Trophoblast cell (in vitro differentiated cells and primary cell): ENCODE measurements around the gene SMARCA1.

ENCODE experiments used
- DNase-seq, 2 donors: peaks; one replicate each; pipeline ENCODE4 v3.0.0-alpha.2; 2016
- H2AFZ ChIP-seq: 2 replicates; pipeline ENCODE4 v1.6.1; 2013; ENCODE audit warnings: low read length, moderate library complexity, mild to moderate bottlenecking; ENCODE audit not compliant: insufficient read depth, poor library complexity
- H2AK5ac ChIP-seq: 2 replicates; pipeline ENCODE4 v1.6.1; 2013; ENCODE audit warnings: mild to moderate bottlenecking, low read length
- H2BK120ac ChIP-seq: 2 replicates; pipeline ENCODE4 v1.6.1; 2013; ENCODE audit warnings: low read length, mild to moderate bottlenecking, moderate library complexity; ENCODE audit not compliant: insufficient read depth, poor library complexity
- H2BK12ac ChIP-seq: 2 replicates; pipeline ENCODE4 v1.6.1; 2013; ENCODE audit warnings: mild to moderate bottlenecking, low read length, moderate library complexity
- H2BK5ac ChIP-seq: 2 replicates; pipeline ENCODE4 v1.6.1; 2013; ENCODE audit warnings: low read length, low read depth, moderate library complexity, mild to moderate bottlenecking; ENCODE audit not compliant: poor library complexity
- H3K14ac ChIP-seq: 2 replicates; pipeline ENCODE4 v1.6.1; 2013; ENCODE audit warnings: mild to moderate bottlenecking, low read length
- H3K18ac ChIP-seq: 2 replicates; pipeline ENCODE4 v1.6.1; 2013; ENCODE audit warnings: mild to moderate bottlenecking, low read length
- H3K23ac ChIP-seq: 2 replicates; pipeline ENCODE4 v1.6.1; 2013; ENCODE audit warnings: low read length
- H3K27ac ChIP-seq: 2 replicates; pipeline ENCODE4 v1.5.1; 2013; ENCODE audit warnings: low read depth, mild to moderate bottlenecking, inconsistent platforms, low read length, moderate library complexity
- H3K27me3 ChIP-seq: 2 replicates; pipeline ENCODE4 v1.6.1; 2013; ENCODE audit warnings: inconsistent platforms, mild to moderate bottlenecking, low read length, moderate library complexity; ENCODE audit not compliant: insufficient read depth
- H3K36me3 ChIP-seq, 2 experiments: 1 replicate in 1 of 2; 2 replicates in 1 of 2; pipeline ENCODE4 v1.6.1; 2013; ENCODE audit warnings: low read length in 2 of 2, mild to moderate bottlenecking in 2 of 2, moderate library complexity in 1 of 2; ENCODE audit not compliant: insufficient read depth in 2 of 2, control insufficient read depth in 1 of 2
- H3K4ac ChIP-seq: 2 replicates; pipeline ENCODE4 v1.6.1; 2013; ENCODE audit warnings: low read depth, mild to moderate bottlenecking, low read length, moderate library complexity
- H3K4me1 ChIP-seq, 2 experiments: 1 replicate in 1 of 2; 2 replicates in 1 of 2; pipeline ENCODE4 v1.6.1; 2013; ENCODE audit warnings: low read length in 2 of 2, mild to moderate bottlenecking in 2 of 2, moderate library complexity in 1 of 2; ENCODE audit not compliant: insufficient read depth in 2 of 2, control insufficient read depth in 1 of 2
- H3K4me2 ChIP-seq: 2 replicates; pipeline ENCODE4 v1.6.1; 2013; ENCODE audit warnings: inconsistent platforms, mild to moderate bottlenecking, low read length, moderate library complexity
- H3K4me3 ChIP-seq: 2 replicates; pipeline ENCODE4 v1.5.1; 2013; ENCODE audit warnings: mild to moderate bottlenecking, low read depth, low read length, inconsistent platforms
- H3K79me1 ChIP-seq: one replicate; pipeline ENCODE4 v1.6.1; 2013; ENCODE audit warnings: low read length
- H3K79me2 ChIP-seq: 2 replicates; pipeline ENCODE4 v1.6.1; 2013; ENCODE audit warnings: low read length, mild to moderate bottlenecking; ENCODE audit not compliant: control insufficient read depth, insufficient read depth, poor library complexity
- H3K9ac ChIP-seq: 2 replicates; pipeline ENCODE4 v1.6.1; 2013; ENCODE audit warnings: mild to moderate bottlenecking, low read length
- H3K9me3 ChIP-seq: 2 replicates; pipeline ENCODE4 v1.6.1; 2013; ENCODE audit warnings: low read depth, mild to moderate bottlenecking, control low read depth, inconsistent platforms, low read length; ENCODE audit not compliant: insufficient read depth
- H4K12ac ChIP-seq: 2 replicates; pipeline ENCODE4 v1.6.1; 2013; ENCODE audit warnings: low read depth, mild to moderate bottlenecking, low read length, moderate library complexity
- H4K8ac ChIP-seq: 2 replicates; pipeline ENCODE4 v1.6.1; 2013; ENCODE audit warnings: low read depth, mild to moderate bottlenecking, low read length, moderate library complexity
- H4K91ac ChIP-seq: one replicate; pipeline ENCODE4 v1.6.1; 2013; ENCODE audit warnings: low read depth, mild to moderate bottlenecking, low read length, moderate library complexity
- WGBS: extraction: QIAGEN DNeasy Blood & Tissue Kit; methylation state at CpG from one replicate; pipeline ENCODE4 v1.1.7; 2013; ENCODE audit warnings: missing lambda C conversion rate; ENCODE audit not compliant: insufficient read length, insufficient coverage; ENCODE audit errors: extremely low coverage; 5-methylcytosine and 5-hydroxymethylcytosine counted together

SMARCA1 gene

GRCh38 chrX:129495900-129496299 lies 27.4 kb downstream of the SMARCA1 start:
- no CpG with 5 or more reads among the region's 5 CpGs for WGBS
- H3K4me3 ChIP-seq = no peak overlapping the region

DNA sequence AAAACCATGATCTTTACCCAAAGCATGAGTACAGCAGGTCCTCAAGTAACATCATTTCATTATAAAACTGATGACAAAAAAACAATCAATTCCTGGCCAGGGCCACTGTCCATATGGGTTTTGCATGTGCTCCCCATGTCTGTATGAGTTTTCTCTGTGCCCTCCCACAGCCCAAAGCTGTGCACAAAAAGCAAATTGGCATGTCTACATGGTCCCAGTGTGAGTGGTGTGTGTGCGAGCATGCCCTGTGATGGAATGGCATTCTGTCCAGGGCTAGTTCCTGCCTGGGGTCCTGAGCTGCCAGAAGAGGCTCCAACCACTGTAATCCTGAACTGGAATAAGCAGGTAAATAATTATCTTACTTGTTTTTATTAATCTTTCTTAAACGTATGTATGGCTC lies 28.4 kb downstream of the SMARCA1 start:
- no peak for DNase-seq
- Histone ChIP-seq H4K12ac (no peak overlapping the region), H3K9ac (no peak overlapping the region), H3K4me1 (no peaks in the 10 kb centered on the region), H3K36me3 (peaks cover 9 to 27% of the 10 kb centered on the region in 2 experiments), H2BK120ac (no peak overlapping the region), H3K14ac (no peak overlapping the region), H3K79me2 (no peaks in the 10 kb centered on the region), H3K18ac (no peak overlapping the region), H4K91ac (no peak overlapping the region), H2BK5ac (no peak overlapping the region), H2BK12ac (no peak overlapping the region), H3K9me3 (no peaks in the 10 kb centered on the region), H3K4me3 (no peak overlapping the region), H3K27ac (no peak overlapping the region), H3K4me2 (no peak overlapping the region), H2AFZ (no peak overlapping the region), H3K79me1 (no peaks in the 10 kb centered on the region), H2AK5ac (no peak overlapping the region), H4K8ac (no peak overlapping the region), H3K27me3 (no peaks in the 10 kb centered on the region), H3K4ac (no peak overlapping the region), H3K23ac (no peak overlapping the region)
- no CpG with 5 or more reads among the region's 2 CpGs for WGBS

More at GRCh38 chrX:129495900-129496299, 27.4 kb downstream of the SMARCA1 start:
- H3K23ac ChIP-seq = no peak overlapping the region
- no peak overlapping the region for H4K8ac ChIP-seq
- no peak overlapping the region for H2AK5ac ChIP-seq
- H3K36me3 ChIP-seq = peaks cover 9 to 27% of the 10 kb centered on the region in 2 experiments
- no peak overlapping the region for H3K4ac ChIP-seq
- no peak overlapping the region for H3K4me2 ChIP-seq
- no peak overlapping the region for H3K27ac ChIP-seq
- H3K9me3 ChIP-seq = no peaks in the 10 kb centered on the region
- peak; percentile 1 to 65 for DNase-seq
- H2BK5ac ChIP-seq = no peak overlapping the region
- H3K18ac ChIP-seq = no peak overlapping the region
- no peak overlapping the region for H3K9ac ChIP-seq
- H3K79me1 ChIP-seq = no peaks in the 10 kb centered on the region
- no peaks in the 10 kb centered on the region for H3K27me3 ChIP-seq
- H4K12ac ChIP-seq = no peak overlapping the region
- H2BK12ac ChIP-seq = no peak overlapping the region
- no peaks in the 10 kb centered on the region for H3K4me1 ChIP-seq
- no peak overlapping the region for H2BK120ac ChIP-seq
- H3K79me2 ChIP-seq = no peaks in the 10 kb centered on the region
- no peak overlapping the region for H2AFZ ChIP-seq
- H3K14ac ChIP-seq = no peak overlapping the region
- no peak overlapping the region for H4K91ac ChIP-seq

GRCh38 chrX:129493643-129494042 lies 29.6 kb downstream of the SMARCA1 start:
- Histone ChIP-seq H3K4me1 (no peaks in the 10 kb centered on the region), H3K18ac (no peak overlapping the region), H3K36me3 (peaks cover 9 to 24% of the 10 kb centered on the region in 2 experiments), H3K14ac (no peak overlapping the region), H3K27ac (no peak overlapping the region), H3K4me3 (no peak overlapping the region), H3K9me3 (no peaks in the 10 kb centered on the region), H4K8ac (no peak overlapping the region), H2BK5ac (no peak overlapping the region), H2BK12ac (no peak overlapping the region), H4K12ac (no peak overlapping the region), H2AFZ (no peak overlapping the region), H3K79me1 (no peaks in the 10 kb centered on the region), H3K4ac (no peak overlapping the region), H2AK5ac (no peak overlapping the region), H3K79me2 (no peaks in the 10 kb centered on the region), H3K4me2 (no peak overlapping the region), H4K91ac (no peak overlapping the region), H3K9ac (no peak overlapping the region), H3K23ac (no peak overlapping the region), H2BK120ac (no peak overlapping the region), H3K27me3 (no peaks in the 10 kb centered on the region)
- DNase-seq = no peak
- WGBS = no CpG with 5 or more reads among the region's 4 CpGs

DNA sequence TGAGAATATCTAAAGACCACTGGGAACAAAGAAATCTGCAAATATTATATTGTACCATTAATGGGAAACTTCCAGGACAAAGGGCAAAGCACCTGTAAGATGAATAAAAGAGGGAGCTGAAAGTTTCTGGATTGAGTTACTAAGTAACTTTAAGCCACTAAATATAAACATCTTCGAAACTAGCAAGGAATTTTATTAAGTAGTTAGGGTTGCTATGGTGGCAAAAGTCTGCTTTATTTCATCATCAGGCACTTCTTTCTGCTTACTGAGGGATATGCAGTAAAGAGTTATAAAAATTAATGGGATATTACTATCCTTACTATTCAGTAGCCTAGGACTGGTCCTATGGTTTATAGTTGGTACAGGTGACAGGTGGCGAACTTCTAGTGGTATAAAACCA lies 33.0 kb downstream of the SMARCA1 start:
- Histone ChIP-seq H3K14ac (no peak overlapping the region), H3K4me3 (no peak overlapping the region), H3K27me3 (no peaks in the 10 kb centered on the region), H2BK12ac (no peak overlapping the region), H2BK120ac (no peak overlapping the region), H3K9me3 (no peaks in the 10 kb centered on the region), H4K91ac (no peak overlapping the region), H3K9ac (no peak overlapping the region), H4K8ac (no peak overlapping the region), H3K4ac (no peak overlapping the region), H3K4me2 (no peak overlapping the region), H3K27ac (no peak overlapping the region), H3K79me2 (no peaks in the 10 kb centered on the region), H3K79me1 (no peaks in the 10 kb centered on the region), H3K18ac (no peak overlapping the region), H2AK5ac (no peak overlapping the region), H3K23ac (no peak overlapping the region), H4K12ac (no peak overlapping the region), H3K4me1 (no peaks in the 10 kb centered on the region), H2BK5ac (no peak overlapping the region), H2AFZ (no peak overlapping the region), H3K36me3 (peaks cover 13 to 18% of the 10 kb centered on the region in 2 experiments)
- DNase-seq = no peak
- no CpG with 5 or more reads among the region's 2 CpGs for WGBS
